Stimulated activated CD4-positive, alpha-beta T cell treated with anti-CD3 and anti-CD28 coated beads, Interleukin-12 subunit alpha, Interleukin-12 subunit beta, amount 100 ng/mL, for 4 hours (primary cell): ENCODE data around the gene RBM42.
"Not testable (repeated sequence)": the region's sequence is repeated elsewhere in the genome, so short reads cannot be mapped to it uniquely, and the experiment has no call there.

Experiments
- DNase-seq: peaks from one replicate; pipeline ENCODE4 v3.0.0-alpha.2; 2020

RBM42 gene, protein sequence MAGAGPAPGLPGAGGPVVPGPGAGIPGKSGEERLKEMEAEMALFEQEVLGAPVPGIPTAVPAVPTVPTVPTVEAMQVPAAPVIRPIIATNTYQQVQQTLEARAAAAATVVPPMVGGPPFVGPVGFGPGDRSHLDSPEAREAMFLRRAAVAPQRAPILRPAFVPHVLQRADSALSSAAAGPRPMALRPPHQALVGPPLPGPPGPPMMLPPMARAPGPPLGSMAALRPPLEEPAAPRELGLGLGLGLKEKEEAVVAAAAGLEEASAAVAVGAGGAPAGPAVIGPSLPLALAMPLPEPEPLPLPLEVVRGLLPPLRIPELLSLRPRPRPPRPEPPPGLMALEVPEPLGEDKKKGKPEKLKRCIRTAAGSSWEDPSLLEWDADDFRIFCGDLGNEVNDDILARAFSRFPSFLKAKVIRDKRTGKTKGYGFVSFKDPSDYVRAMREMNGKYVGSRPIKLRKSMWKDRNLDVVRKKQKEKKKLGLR

DNA sequence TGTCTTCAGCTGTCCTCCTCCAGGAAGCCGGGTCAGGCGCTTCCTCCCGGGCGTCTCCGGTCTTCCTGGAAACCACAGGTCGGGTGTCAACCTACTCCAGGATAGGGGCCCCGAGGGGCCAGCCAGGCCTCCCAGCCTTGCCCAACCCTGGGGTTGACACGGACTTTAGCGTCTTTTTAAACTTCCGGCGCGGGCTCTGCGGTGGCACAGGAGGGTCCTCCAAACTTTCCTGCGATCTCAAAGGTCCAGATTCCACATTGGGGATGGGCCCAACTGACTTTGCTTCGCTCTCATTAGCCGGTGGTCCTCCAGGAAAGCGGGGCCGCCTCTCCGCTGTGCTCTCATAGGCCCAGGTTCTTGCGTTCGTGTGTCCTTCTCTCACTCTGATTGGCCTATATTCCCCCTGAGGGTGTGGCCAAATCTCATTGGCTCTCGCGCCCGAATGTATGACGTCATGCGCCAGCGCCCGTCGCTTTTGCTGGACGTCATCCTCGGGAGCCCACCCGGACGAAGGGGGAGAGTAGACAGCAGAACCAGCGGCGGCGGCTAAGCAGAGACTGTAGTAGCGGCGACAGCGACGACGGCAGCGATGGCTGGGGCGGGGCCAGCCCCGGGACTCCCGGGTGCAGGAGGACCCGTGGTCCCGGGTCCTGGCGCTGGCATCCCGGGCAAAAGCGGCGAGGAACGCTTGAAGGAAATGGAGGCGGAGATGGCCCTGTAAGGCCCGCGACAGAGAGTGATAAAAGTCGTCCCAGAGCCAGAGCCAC lies at the start of gene RBM42:
TSS of gene RBM42 (plus strand) at position 472 of the 767 bp plus-strand sequence. CDS start at position 590, 118 bp downstream.
- DNase-seq, result peak; percentile 93

GRCh38 chr19:35582760-35583159 lies 46.1 kb upstream of the RBM42 start:
- DNase-seq, result no peak

- no peak for DNase-seq
Observed at GRCh38 chr19:35585848-35586247, 43.0 kb upstream of the RBM42 start, which contains the start of gene PMIS2. Gene PMIS2, plus strand, starts transcription at chr19:35586173. Its CDS starts 87 bp downstream, at chr19:35586260.

DNA sequence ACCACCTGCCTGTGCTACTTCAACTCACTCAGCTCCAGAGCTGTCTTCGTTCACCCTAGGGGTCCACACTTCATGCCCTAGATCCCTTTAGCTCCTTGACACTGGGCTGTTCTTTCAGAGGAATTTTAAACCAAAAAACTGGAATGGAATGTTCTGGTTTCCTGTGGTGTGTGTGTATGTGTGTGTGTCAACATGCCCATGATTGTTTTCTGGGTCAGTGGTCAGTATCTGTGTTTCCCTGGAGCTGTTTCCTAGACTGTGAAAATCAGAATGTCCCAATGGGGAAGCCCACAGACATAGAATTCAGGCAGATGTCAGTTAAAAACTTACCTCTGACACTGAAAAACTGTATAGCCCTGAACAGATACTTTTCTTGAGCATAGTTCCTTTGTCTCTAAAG lies 41.5 kb upstream of the RBM42 start:
- no peak for DNase-seq

GRCh38 chr19:35590875-35591274 lies 38.0 kb upstream of the RBM42 start:
- DNase-seq, result no peak

DNA sequence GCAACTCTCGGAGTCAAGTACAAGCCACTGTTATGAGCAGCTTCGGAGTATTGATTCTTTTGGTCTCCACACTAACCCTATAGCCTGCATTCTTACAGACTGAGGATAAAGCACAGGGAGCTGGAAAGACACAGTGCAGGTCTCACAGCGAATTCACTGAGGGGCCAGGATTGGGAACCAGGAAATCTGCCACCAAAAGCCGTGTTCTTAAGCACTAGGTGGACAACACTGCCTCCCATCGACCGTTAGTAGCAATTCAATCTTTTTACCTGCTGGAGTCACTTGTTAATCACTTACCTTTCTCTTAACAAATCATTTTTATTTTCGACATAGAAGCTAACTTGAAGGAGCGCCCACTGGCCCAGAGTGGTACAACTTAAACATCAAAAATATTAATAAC lies 36.6 kb upstream of the RBM42 start:
- DNase-seq, result no peak

DNA sequence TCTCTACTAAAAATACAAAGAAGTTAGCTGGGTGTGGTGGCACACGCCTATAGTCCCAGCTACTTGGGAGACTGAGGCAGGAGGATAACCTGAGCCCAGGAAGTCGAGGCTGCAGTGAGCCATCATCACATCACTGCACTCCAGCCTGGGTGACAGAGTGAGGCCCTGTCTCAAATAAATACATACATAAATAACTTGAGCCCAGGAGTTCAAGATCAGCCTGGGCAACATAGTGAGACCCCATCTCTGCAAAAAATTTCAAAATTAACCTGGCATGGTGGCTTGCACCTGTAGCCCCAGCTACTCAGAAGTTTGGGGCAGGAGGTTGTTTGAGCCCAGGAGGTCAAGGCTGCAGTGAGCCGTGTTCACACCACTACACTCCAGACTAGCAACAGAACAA lies 33.8 kb upstream of the RBM42 start:
- DNase-seq, result not testable (repeated sequence)

DNA sequence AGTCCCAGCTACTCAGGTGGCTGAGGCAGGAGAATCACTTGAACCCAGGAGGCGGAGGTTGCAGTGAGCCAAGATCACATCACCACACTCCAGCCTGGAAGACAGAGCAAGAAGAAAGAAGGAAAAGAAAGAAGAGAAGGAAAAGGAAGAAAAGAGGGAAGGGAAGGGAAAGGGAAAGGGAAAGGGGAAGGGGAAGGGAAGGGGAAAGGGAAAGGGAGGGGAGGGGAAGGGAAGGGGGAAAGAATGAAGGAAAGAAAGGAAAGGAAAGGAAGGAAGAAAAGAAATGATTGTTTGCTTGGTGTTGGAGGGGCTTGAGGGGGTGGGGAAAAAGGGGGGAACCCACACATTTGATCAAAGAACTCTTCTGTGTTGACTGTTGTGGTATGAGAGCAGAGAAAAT lies 32.9 kb upstream of the RBM42 start:
- no peak for DNase-seq

- DNase-seq, result no peak
Observed at GRCh38 chr19:35596366-35596999, 32.4 kb upstream of the RBM42 start.

DNA sequence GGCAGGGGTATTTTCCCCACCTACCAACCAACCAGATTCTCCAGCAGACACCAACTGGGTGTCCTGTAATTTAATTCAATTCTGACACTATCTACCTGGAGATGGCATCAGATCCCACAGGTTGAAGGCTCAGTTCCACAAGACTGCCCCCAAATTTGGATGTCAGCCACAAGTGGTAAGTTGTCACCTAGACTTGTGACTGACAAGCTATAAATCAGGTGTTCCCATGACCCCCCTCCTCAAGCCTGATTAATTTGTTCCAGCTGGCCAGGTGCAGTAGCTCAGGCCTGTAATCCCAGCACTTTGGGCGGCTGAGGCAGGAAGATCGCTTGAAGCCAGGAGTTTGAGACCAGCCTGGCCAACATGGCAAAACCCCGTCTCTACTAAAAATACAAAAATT lies 26.9 kb upstream of the RBM42 start:
- DNase-seq, result no peak

- not testable (repeated sequence) for DNase-seq
Observed at GRCh38 chr19:35604436-35604835, 24.4 kb upstream of the RBM42 start.

GRCh38 chr19:35607170-35607569 lies 21.7 kb upstream of the RBM42 start:
- DNase-seq, result not testable (repeated sequence)

- no peak for DNase-seq
Observed at GRCh38 chr19:35607661-35608060, 21.2 kb upstream of the RBM42 start.

- no peak for DNase-seq
Observed at GRCh38 chr19:35608251-35608650, 20.6 kb upstream of the RBM42 start.

DNA sequence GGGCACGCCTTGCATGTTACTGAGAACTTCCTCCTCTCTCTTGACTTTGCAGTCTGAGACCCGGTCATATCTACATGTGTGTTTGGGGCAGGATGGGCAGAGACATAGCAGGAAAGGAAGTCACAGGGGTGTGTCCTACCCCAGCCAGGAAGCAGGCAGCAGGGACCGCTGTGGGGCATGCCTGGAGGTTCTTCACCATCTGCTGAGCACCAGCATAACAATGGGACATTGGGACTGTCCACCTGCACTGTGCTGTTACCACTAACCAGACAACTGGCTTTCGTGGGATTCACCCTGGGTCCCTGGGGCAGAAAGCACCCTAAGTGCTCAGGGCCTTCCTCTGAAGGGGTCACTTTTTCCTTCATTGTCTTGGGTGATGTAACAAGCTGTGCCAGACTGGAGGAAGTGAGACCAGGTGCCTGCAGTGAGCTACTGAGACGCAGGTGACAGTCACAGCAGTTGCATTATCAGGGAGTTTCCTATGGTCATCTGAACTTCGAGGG lies 18.9 kb upstream of the RBM42 start:
- DNase-seq, result no peak

- no peak for DNase-seq
Observed at GRCh38 chr19:35612224-35612558, 16.6 kb upstream of the RBM42 start.

DNA sequence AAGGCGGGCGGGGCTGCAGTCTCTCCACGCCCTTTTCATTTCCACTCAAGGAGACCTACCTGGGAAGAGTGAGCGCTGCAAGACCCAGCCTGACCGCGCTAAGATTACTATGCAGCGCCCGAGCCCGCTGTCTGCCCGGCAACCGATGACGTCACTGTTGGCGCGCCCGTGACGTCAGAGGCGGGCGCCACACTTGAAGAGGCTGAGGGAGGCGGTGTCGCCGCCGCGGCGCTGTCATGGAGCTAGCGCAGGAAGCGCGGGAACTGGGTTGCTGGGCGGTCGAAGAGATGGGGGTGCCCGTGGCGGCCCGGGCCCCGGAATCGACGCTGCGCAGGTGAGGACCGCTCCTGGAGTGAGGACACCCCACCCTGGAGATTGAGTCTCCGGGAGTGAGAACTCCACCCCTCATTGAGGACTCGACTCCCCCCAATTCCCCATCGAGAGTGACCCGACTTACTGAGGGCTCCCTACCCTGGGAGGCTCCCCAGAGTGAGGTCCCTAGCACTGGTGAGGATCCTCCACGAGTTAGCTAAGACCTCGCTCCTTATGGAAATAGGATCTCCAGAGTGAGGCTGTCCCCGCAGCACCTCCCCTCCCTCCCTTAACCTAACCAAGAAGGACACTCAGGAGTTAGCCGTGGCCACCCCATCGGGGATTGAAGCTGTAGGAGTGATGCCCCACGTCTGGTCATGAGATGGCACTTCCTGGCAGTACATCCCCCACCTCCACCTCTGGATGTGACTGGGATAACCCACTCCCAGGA lies 16.1 kb upstream of the RBM42 start, which contains the start of gene HAUS5:
TSS of gene HAUS5 (plus strand) at position 177 of the 763 bp plus-strand sequence. CDS start at position 237, 60 bp downstream.
- peak; percentile 95 for DNase-seq

GRCh38 chr19:35613574-35613973 lies 15.3 kb upstream of the RBM42 start:
- DNase-seq, result no peak

- DNase-seq, result no peak
Observed at GRCh38 chr19:35615036-35615435, 13.8 kb upstream of the RBM42 start.

- DNase-seq, result no peak
Observed at GRCh38 chr19:35618857-35619256, 10.0 kb upstream of the RBM42 start.

GRCh38 chr19:35619290-35619923 lies 9.4 kb upstream of the RBM42 start:
- DNase-seq, result no peak

DNA sequence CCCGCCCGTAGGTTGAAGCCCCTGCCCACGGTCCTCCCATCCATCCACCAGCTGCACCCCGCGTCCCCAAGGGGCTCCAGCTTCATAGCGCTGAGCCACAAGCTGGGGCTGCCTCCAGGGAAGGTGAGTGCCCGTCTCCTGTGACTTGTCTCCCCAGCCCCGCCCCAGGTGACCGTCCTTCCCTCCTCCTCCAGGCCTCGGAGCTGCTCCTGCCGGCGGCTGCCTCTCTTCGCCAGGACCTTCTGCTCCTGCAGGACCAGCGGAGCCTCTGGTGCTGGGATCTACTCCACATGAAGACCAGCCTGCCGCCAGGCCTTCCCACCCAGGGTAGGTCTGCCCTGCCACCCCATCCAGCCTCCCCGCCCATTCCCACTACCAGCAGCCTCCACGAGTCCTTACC lies 8.8 kb upstream of the RBM42 start:
- no peak for DNase-seq
